Activated CD4-positive, alpha-beta T cell treated with anti-CD3 and anti-CD28 coated beads for 36 hours (primary cell): ENCODE measurements around the gene GRHL3. TPM values are rescaled to one million over a fixed set of nuclear protein-coding genes. Genes with fewer than 3 reads are reported as not detected.
"Not testable (repeated sequence)": the region's sequence is repeated elsewhere in the genome, so short reads cannot be mapped to it uniquely, and the experiment has no call there.

Experiments used
- ATAC-seq: fragments of 200-7000 bp; cut with Tn5 transposase; one replicate; pipeline ENCODE4 v1.10.0; 2021; ENCODE audit warnings: mild to moderate bottlenecking, moderate library complexity
- CTCF ChIA-PET: fragments of 350-600 bp; sonication (Branson Sonifier 250); formaldehyde crosslinking; loops from one replicate; lab custom pipeline; 2021; ENCODE audit warnings: antibody characterized with exemption; lab: Charles Lee
- POLR2A ChIA-PET: fragments of 350-600 bp; sonication (Branson Sonifier 250); formaldehyde crosslinking; loops from one replicate; lab custom pipeline; 2021; ENCODE audit warnings: antibody characterized with exemption, inconsistent platforms; lab: Charles Lee
- DNase-seq: peaks from one replicate; pipeline ENCODE4 v3.0.0-alpha.2; 2020
- H3K27ac Mint-ChIP-seq: one replicate; pipeline ENCODE4 v1.8.0; 2021; ENCODE audit warnings: mixed read lengths
- H3K27me3 Mint-ChIP-seq: one replicate; pipeline ENCODE4 v1.8.0; 2021; ENCODE audit warnings: mixed read lengths
- H3K36me3 Mint-ChIP-seq: one replicate; pipeline ENCODE4 v1.8.0; 2021; ENCODE audit warnings: low read depth, mixed read lengths
- H3K4me1 Mint-ChIP-seq: one replicate; pipeline ENCODE4 v1.8.0; 2021; ENCODE audit warnings: mixed read lengths
- H3K4me3 Mint-ChIP-seq: one replicate; pipeline ENCODE4 v1.8.0; 2021; ENCODE audit warnings: mild to moderate bottlenecking, moderate library complexity, mixed read lengths
- H3K9me3 Mint-ChIP-seq: one replicate; pipeline ENCODE4 v1.8.0; 2021; ENCODE audit warnings: low read depth, mixed read lengths
- intact Hi-C, 2 experiments: fragments of 100-400 bp; cut with DNase I in 1 of 2; cut with micrococcal nuclease in 1 of 2; formaldehyde crosslinking; loops; one replicate each; pipeline versions ENCODE4 v1.14.2 to v1.15.1; 2022 to 2024; cut with DNase I, micrococcal nuclease
- total RNA-seq, 2 experiments: library from RNA; stranded (reverse); gene quantifications; one replicate each; pipeline ENCODE4 v1.2.3, GENCODE V29; 2021

Gene GRHL3
- not detected for total RNA-seq

DNA sequence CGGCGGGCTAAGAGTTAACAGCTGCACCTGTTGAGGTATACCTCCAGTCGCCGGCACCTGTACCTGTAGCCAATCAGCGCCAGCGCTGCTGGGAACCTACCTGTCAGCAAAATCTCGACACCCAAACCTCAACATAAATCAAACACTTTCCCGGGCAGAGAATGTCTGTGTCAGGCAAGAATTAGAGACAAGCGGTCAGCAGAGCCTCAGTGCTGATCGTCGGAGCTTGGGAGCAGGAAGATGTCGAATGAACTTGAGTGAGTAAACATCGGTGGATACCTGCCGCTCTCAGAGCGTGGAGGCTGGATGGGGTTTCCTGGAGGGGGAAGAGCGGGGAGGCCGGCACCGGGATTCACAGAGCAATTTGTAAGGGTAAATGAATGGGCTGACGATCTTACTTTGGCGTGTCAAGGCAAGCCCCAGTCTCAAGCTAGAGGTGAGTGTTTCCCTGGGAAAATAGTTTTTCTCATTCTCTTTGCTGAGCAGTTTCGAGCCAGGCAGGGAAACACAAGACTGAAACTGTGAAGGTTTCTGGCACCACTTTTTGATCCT is at the start of gene GRHL3:
Gene GRHL3, plus strand, starts transcription at position 46 of the 552 bp plus-strand sequence. Its CDS starts 195 bp downstream, at position 241.
- Mint-ChIP-seq H3K9me3 (no peaks in the 10 kb centered on the region), H3K36me3 (no peaks in the 10 kb centered on the region), H3K27ac (no peak within 1 kb of the TSS), H3K4me3 (no peak within 1 kb of the TSS), H3K27me3 (peaks cover 62% of the 10 kb centered on the region), H3K4me1 (peaks cover 40% of the 10 kb centered on the region)
- intact Hi-C loops = no loop called here
- ChIA-PET POLR2A (interaction anchor here (1.3 kb wide), 1 partner anchor 96 kb away, joined by 3 read pairs; the partner anchor contains the start of gene NIPAL3), CTCF (interaction anchor here (0.7 to 4.7 kb wide), 7 partner anchors 10 to 143 kb away, joined by 3 to 22 read pairs (median 4); partner anchors contain the start of gene NIPAL3)
- ATAC-seq (no peak), DNase-seq (peak; percentile 35)

DNA sequence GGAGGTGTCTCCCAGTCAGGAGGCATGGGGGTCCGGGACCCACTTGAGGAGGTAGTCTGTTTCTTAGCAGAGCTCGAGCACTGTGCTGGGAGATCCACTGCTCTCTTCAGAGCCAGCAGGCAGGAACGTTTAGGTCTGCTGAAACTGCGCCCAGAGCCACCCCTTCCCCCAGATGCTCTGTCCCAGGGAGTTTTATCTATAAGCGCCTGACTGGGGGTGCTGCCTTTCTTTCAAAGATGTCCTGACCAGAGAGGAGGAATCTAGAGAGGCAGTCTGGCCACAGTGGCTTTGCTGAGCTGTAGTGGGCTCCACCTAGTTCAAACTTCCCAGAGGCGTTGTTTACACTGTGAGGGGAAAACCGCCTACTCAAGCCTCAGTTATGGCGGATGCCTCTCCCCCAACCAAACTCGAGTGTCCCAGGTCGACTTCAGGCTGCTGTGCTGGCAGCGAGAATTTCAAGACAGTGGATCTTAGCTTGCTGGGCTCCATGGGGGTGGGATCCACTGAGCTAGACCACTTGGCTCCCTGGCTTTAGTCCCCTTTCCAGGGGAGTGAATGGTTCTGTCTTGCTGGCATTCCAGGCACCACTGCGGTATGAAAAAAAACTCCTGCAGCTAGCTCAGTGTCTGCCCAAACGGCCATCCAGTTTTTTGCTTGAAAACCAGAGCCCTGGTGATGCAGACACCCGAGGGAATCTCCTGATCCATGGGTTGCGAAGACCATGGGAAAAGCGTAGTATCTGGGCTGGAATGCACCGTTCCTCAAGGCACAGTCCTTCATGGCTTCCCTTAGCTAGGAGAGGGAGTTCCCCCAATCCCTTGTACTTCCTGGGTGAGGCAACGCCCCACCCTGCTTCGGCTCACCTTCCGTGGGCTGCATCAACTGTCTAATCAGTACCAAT is 44.7 kb upstream of the GRHL3 start:
- ATAC-seq, H3K4me3 Mint-ChIP-seq, H3K36me3 Mint-ChIP-seq, DNase-seq, POLR2A ChIA-PET, H3K4me1 Mint-ChIP-seq, H3K9me3 Mint-ChIP-seq, H3K27ac Mint-ChIP-seq: not testable (repeated sequence)
- intact Hi-C loops = loop anchor here in 1 of 2 experiments (5.0 kb wide), 1 partner anchor 72 kb away; no protein-coding TSS in a partner anchor
- H3K27me3 Mint-ChIP-seq = peaks cover 30% of the 10 kb centered on the region
- CTCF ChIA-PET = interaction anchor here (0.9 kb wide), 1 partner anchor 47 kb away, joined by 3 read pairs; no protein-coding TSS in a partner anchor

DNA sequence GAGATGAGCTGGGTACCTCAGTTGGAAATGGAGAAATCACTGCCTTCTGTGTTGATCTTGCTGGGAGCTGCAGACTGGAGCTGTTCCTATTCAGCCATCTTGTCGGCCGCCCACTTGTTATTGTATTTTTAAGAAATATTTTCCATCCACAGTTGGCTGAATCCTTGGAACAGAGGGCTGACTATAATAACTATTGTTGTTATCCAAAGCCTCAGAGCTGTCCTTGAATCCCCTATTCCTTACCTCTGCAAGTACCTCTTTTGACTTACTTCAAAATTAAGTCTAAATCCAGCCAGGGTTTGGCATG is 44.1 kb upstream of the GRHL3 start:
- intact Hi-C loops = loop anchor here in 1 of 2 experiments (5.0 kb wide), 1 partner anchor 73 kb away; no protein-coding TSS in a partner anchor
- no peak for ATAC-seq
- Mint-ChIP-seq H3K4me3 (no peak overlapping the region), H3K9me3 (peaks cover 6% of the 10 kb centered on the region), H3K27ac (no peak overlapping the region), H3K27me3 (peaks cover 30% of the 10 kb centered on the region), H3K4me1 (peaks cover 9% of the 10 kb centered on the region), H3K36me3 (peaks cover 4% of the 10 kb centered on the region)
- ChIA-PET POLR2A (no interaction called here), CTCF (interaction anchor here (0.6 to 0.9 kb wide), 2 partner anchors 47 to 384 kb away, joined by 3 read pairs; no protein-coding TSS in a partner anchor)
- no peak for DNase-seq

DNA sequence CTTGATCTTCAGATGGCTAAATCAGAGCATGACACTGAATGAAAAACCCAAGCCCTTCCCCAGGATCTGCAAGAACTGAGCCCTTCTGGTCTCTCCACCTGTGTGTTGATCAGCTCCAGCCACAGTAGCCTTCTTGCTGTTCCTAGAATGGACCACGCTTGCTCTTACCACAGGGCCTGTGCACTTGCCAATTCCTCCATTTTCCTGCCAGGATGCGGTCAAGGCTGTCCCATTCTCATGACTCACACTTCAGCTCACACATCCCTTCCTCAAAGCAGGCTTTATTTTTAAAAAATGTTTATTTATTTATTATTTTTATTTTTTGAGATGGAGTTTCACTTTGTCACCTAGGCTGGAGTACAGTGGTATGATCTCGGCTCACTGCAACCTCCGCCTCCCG is 43.6 kb upstream of the GRHL3 start:
- Mint-ChIP-seq H3K9me3 (peaks cover 6% of the 10 kb centered on the region), H3K4me1 (peaks cover 9% of the 10 kb centered on the region), H3K27ac (no peak overlapping the region), H3K27me3 (peaks cover 29% of the 10 kb centered on the region), H3K36me3 (peaks cover 4% of the 10 kb centered on the region), H3K4me3 (no peak overlapping the region)
- CTCF ChIA-PET = interaction anchor here (0.5 to 0.6 kb wide), 2 partner anchors 384 to 720 kb away, joined by 3 read pairs; no protein-coding TSS in a partner anchor
- POLR2A ChIA-PET = no interaction called here
- DNase-seq (no peak), ATAC-seq (no peak)
- intact Hi-C loops = loop anchor here in 1 of 2 experiments (5.0 kb wide), 1 partner anchor 73 kb away; no protein-coding TSS in a partner anchor

DNA sequence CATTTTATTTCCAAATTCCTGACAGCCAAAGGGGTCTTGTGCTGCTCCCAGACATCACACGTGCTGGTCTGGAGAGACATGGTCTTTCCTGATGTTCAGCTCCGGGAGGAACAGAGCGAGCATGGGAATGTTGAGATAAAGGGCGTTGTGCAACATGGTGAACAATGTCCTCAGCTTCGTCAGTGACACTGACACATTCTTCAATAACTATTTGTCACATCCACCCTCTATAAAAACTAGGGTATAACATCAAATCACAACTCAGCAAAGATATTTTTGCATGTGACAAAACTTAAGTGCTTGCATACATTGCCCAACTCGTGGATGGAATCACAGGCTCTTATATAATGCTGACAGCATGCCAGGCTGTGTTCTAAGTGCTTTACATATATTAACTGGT is 42.4 kb upstream of the GRHL3 start:
- H3K27me3 Mint-ChIP-seq = peaks cover 23% of the 10 kb centered on the region
- ATAC-seq (no peak), DNase-seq (no peak)
- CTCF ChIA-PET = interaction anchor here (1.2 to 1.5 kb wide), 3 partner anchors 109 to 114 kb away, joined by 3 to 4 read pairs (median 3); no protein-coding TSS in a partner anchor
- intact Hi-C loops = loop anchor here in 1 of 2 experiments (5.0 kb wide), 1 partner anchor 74 kb away; no protein-coding TSS in a partner anchor
- H3K27ac Mint-ChIP-seq = no peak overlapping the region
- peaks cover 4% of the 10 kb centered on the region for H3K36me3 Mint-ChIP-seq
- no peak overlapping the region for H3K4me3 Mint-ChIP-seq
- H3K4me1 Mint-ChIP-seq = peaks cover 9% of the 10 kb centered on the region
- H3K9me3 Mint-ChIP-seq = peaks cover 6% of the 10 kb centered on the region
- POLR2A ChIA-PET = no interaction called here

DNA sequence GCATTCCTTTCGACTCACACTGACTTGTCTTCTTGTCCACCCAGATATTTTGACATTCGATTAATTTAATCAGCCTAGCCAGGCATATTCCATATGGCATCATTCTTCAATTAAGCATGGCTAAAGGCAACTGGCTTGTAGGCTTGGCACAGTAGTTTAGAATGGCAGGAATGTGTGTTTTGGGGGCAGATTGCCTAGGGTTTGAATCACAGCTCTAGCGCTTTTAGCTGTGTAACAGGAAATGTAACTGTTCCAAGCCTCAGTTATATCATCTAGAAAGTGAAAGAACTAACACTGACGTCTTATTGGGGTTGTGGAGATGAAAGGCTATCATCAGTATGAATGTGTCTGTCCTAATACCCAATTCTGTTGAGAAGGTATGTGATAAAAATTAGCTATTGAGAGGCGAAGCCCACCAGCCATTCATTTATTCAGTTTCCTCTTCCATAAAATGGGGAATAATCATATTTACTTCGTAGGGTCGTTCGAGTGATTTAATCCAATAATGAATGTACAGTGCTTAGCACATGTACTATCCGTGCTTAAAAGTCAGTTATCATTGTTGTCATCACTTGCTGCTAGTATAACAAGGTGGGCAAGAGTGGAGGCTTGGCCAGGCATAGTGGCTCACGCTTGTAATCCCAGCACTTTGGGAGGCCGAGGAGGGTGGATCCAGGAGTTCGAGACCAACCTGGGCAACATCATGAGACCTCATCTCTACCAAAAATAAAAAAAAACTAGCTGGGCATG is 41.6 kb upstream of the GRHL3 start:
- POLR2A ChIA-PET = interaction anchor here (0.7 kb wide), 1 partner anchor 24 kb away, joined by 7 read pairs; no protein-coding TSS in a partner anchor
- ATAC-seq (peak; percentile 95), DNase-seq (peak; percentile 25)
- Mint-ChIP-seq H3K4me3 (no peak overlapping the region), H3K27ac (no peak overlapping the region), H3K36me3 (peaks cover 4% of the 10 kb centered on the region), H3K9me3 (peaks cover 6% of the 10 kb centered on the region), H3K27me3 (peaks cover 20% of the 10 kb centered on the region), H3K4me1 (peaks cover 9% of the 10 kb centered on the region)
- intact Hi-C loops = loop anchor here in 1 of 2 experiments (5.0 kb wide), 1 partner anchor 75 kb away; no protein-coding TSS in a partner anchor
- CTCF ChIA-PET = interaction anchor here (1.2 to 1.5 kb wide), 3 partner anchors 108 to 113 kb away, joined by 3 to 4 read pairs (median 3); no protein-coding TSS in a partner anchor

DNA sequence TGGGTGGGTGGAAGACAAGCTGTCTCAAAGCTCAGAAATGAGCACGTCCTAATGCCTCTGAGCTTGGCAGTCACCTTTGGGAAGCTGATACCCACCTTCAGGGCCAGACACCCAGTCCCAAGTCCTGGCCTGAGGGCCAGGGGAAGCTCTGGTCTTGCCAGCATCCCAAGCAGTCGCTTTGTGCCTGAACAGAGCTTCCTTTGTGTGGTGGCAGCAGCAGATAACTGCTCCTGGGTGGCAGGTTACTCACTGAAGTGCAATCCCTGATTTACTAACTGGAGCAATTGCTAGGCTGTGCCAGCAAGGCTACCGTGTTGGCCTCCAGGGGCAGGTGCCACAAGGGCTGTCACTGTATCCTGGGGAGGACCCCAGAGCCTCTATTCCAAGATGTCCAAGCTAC is 40.4 kb upstream of the GRHL3 start:
- H3K4me1 Mint-ChIP-seq = peaks cover 9% of the 10 kb centered on the region
- DNase-seq = no peak
- POLR2A ChIA-PET = interaction anchor here (0.7 kb wide), 1 partner anchor 25 kb away, joined by 7 read pairs; no protein-coding TSS in a partner anchor
- intact Hi-C loops = loop anchor here in 1 of 2 experiments (5.0 kb wide), 1 partner anchor 76 kb away; no protein-coding TSS in a partner anchor
- no peaks in the 10 kb centered on the region for H3K9me3 Mint-ChIP-seq
- H3K27ac Mint-ChIP-seq = no peak overlapping the region
- ATAC-seq = no peak
- H3K4me3 Mint-ChIP-seq = no peak overlapping the region
- H3K27me3 Mint-ChIP-seq = peaks cover 13% of the 10 kb centered on the region
- no peaks in the 10 kb centered on the region for H3K36me3 Mint-ChIP-seq
- CTCF ChIA-PET = interaction anchor here (0.7 to 0.9 kb wide), 3 partner anchors 81 to 113 kb away, joined by 3 to 5 read pairs (median 3); no protein-coding TSS in a partner anchor

DNA sequence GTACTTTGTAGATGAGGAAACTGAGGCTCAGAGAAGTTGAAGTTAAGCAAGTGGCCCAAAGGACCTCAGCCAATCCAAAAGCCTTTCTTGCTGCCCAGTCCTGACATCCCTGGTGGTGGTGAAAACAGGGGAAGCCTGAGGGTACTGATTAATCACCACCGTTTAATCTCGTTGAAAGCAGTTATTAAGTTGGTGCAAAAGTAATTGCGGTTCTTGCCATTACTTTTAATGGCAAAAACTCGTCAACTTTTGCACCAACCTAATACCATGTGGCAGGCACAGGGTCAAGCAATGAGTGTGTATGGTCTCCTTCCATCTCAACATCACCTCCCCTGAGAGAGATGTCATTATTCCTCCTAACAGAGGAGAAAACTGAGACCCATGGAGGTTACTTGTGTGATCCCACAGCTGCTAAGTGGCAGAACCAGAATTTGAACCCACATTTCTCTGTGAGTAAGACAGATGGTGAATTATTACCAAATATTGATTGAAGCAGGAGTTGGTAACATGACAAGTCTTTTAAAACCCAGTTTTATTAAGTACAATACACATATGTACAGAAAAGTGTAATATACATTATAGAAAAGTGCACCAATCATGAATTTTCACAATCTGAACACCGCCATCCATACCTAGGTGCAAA is 39.4 kb upstream of the GRHL3 start:
- no peak overlapping the region for H3K4me3 Mint-ChIP-seq
- POLR2A ChIA-PET = no interaction called here
- no peak for DNase-seq
- CTCF ChIA-PET = no interaction called here
- peaks cover 9% of the 10 kb centered on the region for H3K27me3 Mint-ChIP-seq
- ATAC-seq = no peak
- peaks cover 9% of the 10 kb centered on the region for H3K4me1 Mint-ChIP-seq
- H3K27ac Mint-ChIP-seq = no peak overlapping the region
- no peaks in the 10 kb centered on the region for H3K36me3 Mint-ChIP-seq
- intact Hi-C loops = loop anchor here in 1 of 2 experiments (5.0 kb wide), 1 partner anchor 77 kb away; no protein-coding TSS in a partner anchor
- H3K9me3 Mint-ChIP-seq = no peaks in the 10 kb centered on the region

DNA sequence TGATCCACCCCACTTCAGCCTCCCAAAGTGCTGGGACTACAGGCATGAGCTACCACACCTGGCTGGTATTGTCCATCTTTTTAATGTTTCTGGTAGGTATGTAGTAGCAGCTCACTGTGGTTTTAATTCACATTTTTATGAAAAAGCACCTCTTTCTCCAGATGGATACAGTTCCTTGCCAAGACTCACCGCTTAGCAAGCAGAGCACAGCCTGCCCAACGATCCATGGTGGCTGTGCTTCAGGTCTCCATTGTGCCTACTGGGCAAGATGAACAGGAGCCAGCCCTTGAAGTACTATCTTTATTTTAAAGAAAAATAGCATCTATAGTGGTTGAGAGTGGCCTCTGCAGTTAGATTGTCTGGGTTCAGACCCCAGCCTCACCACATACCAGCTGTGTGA is 37.6 kb upstream of the GRHL3 start:
- no peak overlapping the region for H3K27ac Mint-ChIP-seq
- no peak for DNase-seq
- H3K4me1 Mint-ChIP-seq = peaks cover 9% of the 10 kb centered on the region
- ATAC-seq = no peak
- no peak overlapping the region for H3K4me3 Mint-ChIP-seq
- ChIA-PET CTCF (interaction anchor here (0.7 to 1.6 kb wide), 4 partner anchors 9 to 1146 kb away, joined by 3 read pairs; no protein-coding TSS in a partner anchor), POLR2A (no interaction called here)
- peaks cover 2% of the 10 kb centered on the region for H3K27me3 Mint-ChIP-seq
- no peaks in the 10 kb centered on the region for H3K9me3 Mint-ChIP-seq
- no peaks in the 10 kb centered on the region for H3K36me3 Mint-ChIP-seq
- intact Hi-C loops = no loop called here

DNA sequence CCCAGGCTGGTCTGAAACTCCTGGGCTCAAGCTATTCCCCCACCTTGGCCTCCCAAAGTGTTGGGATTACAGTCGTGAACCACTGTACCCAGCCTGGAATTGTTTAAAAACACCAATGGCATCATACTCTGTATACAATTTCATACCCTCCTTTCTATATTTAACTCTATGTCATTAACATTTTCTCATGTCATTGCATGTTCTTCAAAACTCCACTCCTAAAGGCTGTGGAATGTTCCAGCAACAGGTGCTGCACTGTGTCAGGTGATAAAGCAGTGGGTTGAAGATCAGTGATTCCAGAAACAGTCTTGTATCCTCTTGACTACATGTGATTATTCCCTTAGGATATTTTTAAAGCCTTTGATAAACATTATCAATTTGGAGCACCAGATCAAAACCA is 36.7 kb upstream of the GRHL3 start:
- Mint-ChIP-seq H3K4me1 (peaks cover 5% of the 10 kb centered on the region), H3K36me3 (no peaks in the 10 kb centered on the region), H3K4me3 (no peak overlapping the region), H3K27me3 (peaks cover 2% of the 10 kb centered on the region), H3K9me3 (no peaks in the 10 kb centered on the region), H3K27ac (no peak overlapping the region)
- intact Hi-C loops = no loop called here
- ChIA-PET CTCF (interaction anchor here (1.6 kb wide), 1 partner anchor 10 kb away, joined by 3 read pairs; no protein-coding TSS in a partner anchor), POLR2A (no interaction called here)
- ATAC-seq = no peak
- no peak for DNase-seq
